HepG2 (cell line): Measurements from ENCODE around the gene NME1. TPM values are rescaled to one million over a fixed set of nuclear protein-coding genes. Genes with fewer than 3 reads are reported as not detected.

ENCODE experiments used
- AHR ChIP-seq: IDR thresholded peaks from 2 replicates; pipeline ENCODE4 v1.6.1; 2018; ENCODE audit warnings: missing genetic modification reagents, missing compliant biosample characterization
- BCLAF1 ChIP-seq: fragments of 450-650 bp; IDR thresholded peaks from 2 replicates; pipeline ENCODE4 v1.6.1; 2017; ENCODE audit warnings: mild to moderate bottlenecking
- EEA1 ChIP-seq: sonication (generic); formaldehyde crosslinking; IDR thresholded peaks from 2 replicates; pipeline ENCODE4 v1.5.1; 2020; ENCODE audit warnings: mild to moderate bottlenecking, missing genetic modification reagents, borderline replicate concordance
- GPBP1L1 ChIP-seq: sonication (generic); formaldehyde crosslinking; IDR thresholded peaks from 2 replicates; pipeline ENCODE4 v1.5.0; 2020; ENCODE audit warnings: mild to moderate bottlenecking, missing genetic modification reagents
- HNRNPUL1 ChIP-seq: fragments of 200-400 bp; formaldehyde crosslinking; IDR thresholded peaks from 2 replicates; pipeline ENCODE4 v1.6.1; 2017; ENCODE audit warnings: low read depth, mild to moderate bottlenecking, low read length, moderate library complexity
- MXD3 ChIP-seq: IDR thresholded peaks from 2 replicates; pipeline ENCODE4 v1.6.1; 2016; ENCODE audit warnings: mild to moderate bottlenecking, missing biosample characterization, missing genetic modification reagents
- NCOA5 ChIP-seq: sonication (generic); formaldehyde crosslinking; IDR thresholded peaks from 2 replicates; pipeline ENCODE4 v1.4.0; 2020; ENCODE audit warnings: missing genetic modification reagents
- POGZ ChIP-seq: sonication (generic); formaldehyde crosslinking; IDR thresholded peaks from 2 replicates; pipeline ENCODE4 v1.4.0; 2020; ENCODE audit warnings: mild to moderate bottlenecking, missing genetic modification reagents
- PTBP1 ChIP-seq: fragments of 200-400 bp; formaldehyde crosslinking; IDR thresholded peaks from 2 replicates; pipeline ENCODE4 v1.6.1; 2018; ENCODE audit warnings: low read length, low read depth; ENCODE audit not compliant: poor library complexity, severe bottlenecking
- RFXANK ChIP-seq: IDR thresholded peaks from 2 replicates; pipeline ENCODE4 v1.6.1; 2016
- SAP130 ChIP-seq: IDR thresholded peaks from 2 replicates; pipeline ENCODE4 v1.6.1; 2016; ENCODE audit warnings: low read depth
- SRY ChIP-seq: sonication (generic); formaldehyde crosslinking; IDR thresholded peaks from 2 replicates; pipeline ENCODE4 v1.8.0; 2022; ENCODE audit warnings: mild to moderate bottlenecking, missing genetic modification reagents
- ZBTB39 ChIP-seq: sonication (generic); formaldehyde crosslinking; IDR thresholded peaks from 2 replicates; pipeline ENCODE4 v1.5.0; 2020; ENCODE audit warnings: missing genetic modification reagents
- ZBTB44 ChIP-seq: sonication (generic); formaldehyde crosslinking; IDR thresholded peaks from 2 replicates; pipeline ENCODE4 v1.4.0; 2020; ENCODE audit warnings: missing genetic modification reagents
- ZNF367 ChIP-seq: sonication (generic); formaldehyde crosslinking; IDR thresholded peaks from 2 replicates; pipeline ENCODE4 v1.4.0; 2020; ENCODE audit warnings: missing genetic modification reagents, borderline replicate concordance
- ZNF629 ChIP-seq: sonication (generic); formaldehyde crosslinking; conservative IDR thresholded peaks from 2 replicates; pipeline ENCODE4 v1.5.0; 2020; ENCODE audit warnings: missing genetic modification reagents
- ZNF709 ChIP-seq: sonication (generic); formaldehyde crosslinking; IDR thresholded peaks from 2 replicates; pipeline ENCODE4 v1.5.0; 2020; ENCODE audit warnings: mild to moderate bottlenecking, missing genetic modification reagents
- ZNF800 ChIP-seq: sonication (generic); formaldehyde crosslinking; IDR thresholded peaks from 2 replicates; pipeline ENCODE4 v1.4.0; 2020; ENCODE audit warnings: missing genetic modification reagents
- polyA plus RNA-seq, 8 experiments: library from polyadenylated mRNA; depleted of rRNA in 3 of 8; stranded (reverse) in 7 of 8; unstranded in 1 of 8; fragments of >200 nt; fragmentation: Illumina TruSeq in 4 of 8; extraction: Trizol in 4 of 8; gene quantifications; 2 replicates each; pipeline versions ENCODE4 v1.2.1 to v1.2.3, GENCODE V29; 2011 to 2016; ENCODE audit warnings: low read depth in 4 of 8, missing spikeins in 1 of 8, mixed read lengths in 1 of 8; ENCODE audit not compliant: insufficient read depth in 1 of 8
- total RNA-seq, 5 experiments: library from RNA; depleted of rRNA; stranded (reverse); fragments of >200 nt; fragmentation: Illumina TruSeq; extraction: Trizol; gene quantifications; 2 replicates each; pipeline ENCODE4 v1.2.3, GENCODE V29; 2016; ENCODE audit warnings: low read depth in 1 of 5

The NME1 gene
- total and polyA plus RNA-seq, 2 of the 13 experiments (the other 11 are each of a cell fraction or from before 2014, with no cell fraction given) = 295 to 516 TPM

- TF ChIP-seq ZNF800 (CRISPR knock-in tag) = 0 out of 2 replicates have a peak, but pooled peaks have one; percentile 44
- TF ChIP-seq ZNF709 (CRISPR knock-in tag) = no peak
- TF ChIP-seq ZBTB44 = no peak
- TF ChIP-seq NCOA5 (CRISPR knock-in tag) = no peak
- no peak for TF ChIP-seq SAP130 (CRISPR knock-in tag)
- no peak for TF ChIP-seq PTBP1
- TF ChIP-seq POGZ (CRISPR knock-in tag) = no peak
- no peak for TF ChIP-seq MXD3 (CRISPR knock-in tag)
- no peak for TF ChIP-seq SRY (CRISPR knock-in tag)
- no peak for TF ChIP-seq ZNF629 (CRISPR knock-in tag)
- TF ChIP-seq BCLAF1 = no peak
- TF ChIP-seq HNRNPUL1 = 0 out of 2 replicates have a peak, but pooled peaks have one; percentile 31
- TF ChIP-seq EEA1 (CRISPR knock-in tag) = no peak
- no peak for TF ChIP-seq GPBP1L1 (CRISPR knock-in tag)
- TF ChIP-seq RFXANK (CRISPR knock-in tag) = no peak
- no peak for TF ChIP-seq AHR (CRISPR knock-in tag)
- TF ChIP-seq ZBTB39 (CRISPR knock-in tag) = no peak
- no peak for TF ChIP-seq ZNF367 (CRISPR knock-in tag)
These were observed 13.9 kb downstream of the NME1 start (continued) for GRCh38 chr17:51166987-51167931.
